IMR-90 (cell line): ENCODE measurements around the gene PRDM5. TPM values are rescaled to one million over a fixed set of nuclear protein-coding genes. Genes with fewer than 3 reads are reported as not detected.

Source experiments
- ATAC-seq: fragments of 200-7000 bp; cut with Tn5 transposase; 2 replicates; pipeline ENCODE4 v1.9.1; 2020; ENCODE audit warnings: low read depth, mild to moderate bottlenecking, moderate library complexity
- BruUV-seq: library from RNA; stranded (reverse); fragments of 400-500 nt; replicated peaks from 2 replicates; lab custom pipeline; 2021; lab: Mats Ljungman, UMichigan
- CTCF ChIA-PET: fragments of 300-600 bp; formaldehyde crosslinking; extraction: SDS; loops from one replicate; lab custom pipeline; 2021; ENCODE audit warnings: antibody characterized with exemption; lab: Yijun Ruan, JAX
- POLR2A ChIA-PET: fragments of 300-600 bp; sonication (Branson Sonifier 250); formaldehyde crosslinking; loops from one replicate; lab custom pipeline; 2022; ENCODE audit warnings: antibody characterized with exemption; ENCODE audit not compliant: unreplicated experiment; lab: Charles Lee
- DNase-seq: peaks from one replicate; pipeline ENCODE4 v3.0.0; 2013
- H2AFZ ChIP-seq: replicated peaks from 2 replicates; pipeline ENCODE3; 2013; ENCODE audit warnings: low read length, mild to moderate bottlenecking; ENCODE audit not compliant: poor library complexity
- H2AK5ac ChIP-seq: 2 replicates; pipeline ENCODE4 v1.6.1; 2013; ENCODE audit warnings: low read depth, low read length, inconsistent platforms
- H2AK9ac ChIP-seq: replicated peaks from 2 replicates; pipeline ENCODE3; 2013; ENCODE audit warnings: mild to moderate bottlenecking, low read depth, low read length, moderate library complexity; ENCODE audit not compliant: poor library complexity
- H2BK120ac ChIP-seq: 2 replicates; pipeline ENCODE4 v1.6.1; 2013; ENCODE audit warnings: low read depth, low read length, inconsistent platforms
- H2BK15ac ChIP-seq: 3 replicates; pipeline ENCODE4 v1.6.1; 2013; ENCODE audit warnings: low read depth, low read length, inconsistent platforms
- H2BK20ac ChIP-seq: 2 replicates; pipeline ENCODE4 v1.6.1; 2013; ENCODE audit warnings: low read depth, mild to moderate bottlenecking, inconsistent platforms, low read length, moderate library complexity
- H2BK5ac ChIP-seq: 2 replicates; pipeline ENCODE4 v1.6.1; 2013; ENCODE audit warnings: mild to moderate bottlenecking, low read depth, low read length, inconsistent platforms; ENCODE audit not compliant: poor library complexity, severe bottlenecking
- H3K14ac ChIP-seq: replicated peaks from 2 replicates; pipeline ENCODE4 v1.6.1; 2013; ENCODE audit warnings: low read depth, low read length, inconsistent platforms
- H3K18ac ChIP-seq: 2 replicates; pipeline ENCODE4 v1.6.1; 2013; ENCODE audit warnings: low read depth, low read length, control low read depth
- H3K23ac ChIP-seq: 2 replicates; pipeline ENCODE4 v1.6.1; 2013; ENCODE audit warnings: low read depth, low read length, inconsistent platforms
- H3K27ac ChIP-seq: 2 replicates; pipeline ENCODE4 v1.5.1; 2013; ENCODE audit warnings: mild to moderate bottlenecking, control low read depth, low read length; ENCODE audit not compliant: insufficient read depth
- H3K27me3 ChIP-seq: 2 replicates; pipeline ENCODE4 v1.6.1; 2013; ENCODE audit warnings: low read length; ENCODE audit not compliant: control insufficient read depth, insufficient read depth
- H3K36me3 ChIP-seq: 2 replicates; pipeline ENCODE4 v1.6.1; 2013; ENCODE audit warnings: low read length, mixed read lengths; ENCODE audit not compliant: control insufficient read depth, insufficient read depth
- H3K4ac ChIP-seq: 2 replicates; pipeline ENCODE4 v1.6.1; 2013; ENCODE audit warnings: low read depth, low read length, inconsistent platforms
- H3K4me1 ChIP-seq: 2 replicates; pipeline ENCODE4 v1.6.1; 2013; ENCODE audit warnings: low read length, mixed read lengths; ENCODE audit not compliant: control insufficient read depth, insufficient read depth
- H3K4me2 ChIP-seq: 2 replicates; pipeline ENCODE4 v1.6.1; 2013; ENCODE audit warnings: low read depth, mild to moderate bottlenecking, control low read depth, low read length, moderate library complexity
- H3K4me3 ChIP-seq: 2 replicates; pipeline ENCODE4 v1.5.1; 2013; ENCODE audit warnings: low read depth, mild to moderate bottlenecking, control low read depth, low read length, moderate library complexity; ENCODE audit not compliant: insufficient read depth
- H3K56ac ChIP-seq: 2 replicates; pipeline ENCODE4 v1.6.1; 2013; ENCODE audit warnings: low read length, inconsistent platforms; ENCODE audit not compliant: insufficient read depth; ENCODE audit errors: extremely low read depth
- H3K79me1 ChIP-seq, 2 experiments: 2 replicates each; pipeline ENCODE4 v1.6.1; 2013; ENCODE audit warnings: low read length in 2 of 2, inconsistent platforms in 1 of 2, low read depth in 1 of 2
- H3K9ac ChIP-seq: 2 replicates; pipeline ENCODE4 v1.6.1; 2013; ENCODE audit warnings: low read depth, low read length, control low read depth
- H3K9me1 ChIP-seq: 2 replicates; pipeline ENCODE4 v1.6.1; 2013; ENCODE audit warnings: low read length, inconsistent platforms; ENCODE audit not compliant: insufficient read depth
- H3K9me3 ChIP-seq: 2 replicates; pipeline ENCODE4 v1.6.1; 2013; ENCODE audit warnings: low read length; ENCODE audit not compliant: control insufficient read depth, insufficient read depth
- H4K20me1 ChIP-seq: 2 replicates; pipeline ENCODE4 v1.6.1; 2013; ENCODE audit warnings: low read length, inconsistent platforms; ENCODE audit not compliant: insufficient read depth
- H4K5ac ChIP-seq: 2 replicates; pipeline ENCODE4 v1.6.1; 2013; ENCODE audit warnings: mild to moderate bottlenecking, low read depth, low read length, control low read depth
- H4K8ac ChIP-seq, 2 experiments: 2 replicates each; pipeline ENCODE4 v1.6.1; 2013; ENCODE audit warnings: low read depth in 2 of 2, low read length in 2 of 2, control low read depth in 1 of 2, inconsistent platforms in 1 of 2
- H4K91ac ChIP-seq: 2 replicates; pipeline ENCODE4 v1.6.1; 2013; ENCODE audit warnings: low read depth, low read length, inconsistent platforms; ENCODE audit not compliant: insufficient read depth
- BHLHE40 ChIP-seq: fragments of 150-350 bp; IDR thresholded peaks from 2 replicates; pipeline ENCODE4 v1.6.1; 2016; ENCODE audit warnings: mild to moderate bottlenecking, low read depth, low read length
- CEBPB ChIP-seq: IDR thresholded peaks from 2 replicates; pipeline ENCODE4 v1.6.1; 2012; ENCODE audit warnings: low read depth, low read length, improper control_type of control experiment
- MAZ ChIP-seq: IDR thresholded peaks from 2 replicates; pipeline ENCODE4 v1.6.1; 2012; ENCODE audit warnings: low read depth, mild to moderate bottlenecking, low read length, improper control_type of control experiment, moderate library complexity, borderline replicate concordance
- NFE2L2 ChIP-seq: fragments of 150-350 bp; IDR thresholded peaks from 2 replicates; pipeline ENCODE4 v1.6.1; 2016; ENCODE audit warnings: low read depth, mild to moderate bottlenecking, low read length
- RAD21 ChIP-seq: IDR thresholded peaks from 2 replicates; pipeline ENCODE4 v1.6.1; 2012; ENCODE audit warnings: low read length, improper control_type of control experiment
- RFX5 ChIP-seq: IDR thresholded peaks from 2 replicates; pipeline ENCODE4 v1.8.0; 2012; ENCODE audit warnings: low read depth, mild to moderate bottlenecking, low read length, moderate library complexity
- SMC3 ChIP-seq: fragments of 150-350 bp; IDR thresholded peaks from 2 replicates; pipeline ENCODE4 v1.6.1; 2016; ENCODE audit warnings: low read depth, mild to moderate bottlenecking, antibody characterized with exemption, low read length, moderate library complexity
- WGBS, 2 experiments: methylation state at CpG; one replicate each; pipeline versions ENCODE4 v1.1.5 to v1.1.7; 2013; ENCODE audit warnings: missing lambda C conversion rate in 2 of 2; ENCODE audit not compliant: insufficient read length in 1 of 2; ENCODE audit errors: extremely low coverage in 2 of 2; 5-methylcytosine and 5-hydroxymethylcytosine counted together
- dilution Hi-C: fragments of 300-500 bp; cut with HindIII; formaldehyde crosslinking; loops from one replicate; pipeline ENCODE4 v1.14.3; 2018; ENCODE audit warnings: low sequenced_read_pairs; ENCODE audit not compliant: unreplicated experiment
- in situ Hi-C: fragments of 300-500 bp; cut with MboI; formaldehyde crosslinking; loops from 3 replicates; pipeline ENCODE4 v1.14.3; 2019; ENCODE audit warnings: low sequenced_read_pairs, inconsistent platforms, mixed read lengths
- intact Hi-C: fragments of 100-400 bp; cut with micrococcal nuclease; formaldehyde crosslinking; loops from 2 replicates; pipeline ENCODE4 v1.10.0; 2022
- polyA plus RNA-seq, 3 experiments: library from polyadenylated mRNA; depleted of rRNA; stranded (reverse); fragments of >200 nt; gene quantifications; 2 replicates each; pipeline ENCODE4 v1.2.3, GENCODE V29; 2012; ENCODE audit warnings: low replicate concordance in 1 of 3
- total RNA-seq: library from RNA; depleted of rRNA; stranded (reverse); fragments of >200 nt; gene quantifications from 2 replicates; pipeline ENCODE4 v1.2.3, GENCODE V29; 2012

PRDM5 gene
- total and polyA plus RNA-seq, 2 of the 4 experiments (the other 2 are of a cell fraction) = 4.1 to 10.8 TPM

DNA sequence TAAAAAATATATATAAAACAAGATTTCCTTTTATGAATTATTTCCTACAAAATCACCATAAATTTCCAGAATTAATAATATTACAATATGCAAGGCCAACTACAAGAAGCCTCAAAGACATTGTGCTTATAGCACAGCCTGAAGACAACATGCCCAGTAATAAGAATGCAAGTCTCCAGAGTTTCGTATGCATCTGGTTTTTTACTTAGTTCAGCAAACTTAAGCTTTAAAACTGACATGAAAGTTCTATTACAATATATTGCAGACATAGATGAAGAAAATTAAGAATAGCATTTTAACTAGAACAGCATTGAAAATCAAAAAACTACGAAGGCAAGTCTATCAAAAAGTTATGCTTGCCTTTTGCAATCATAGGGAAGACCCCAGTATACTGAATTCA lies 107.6 kb downstream of the PRDM5 start:
- intact Hi-C loops = no loop called here
- H3K4me2 ChIP-seq = no peak overlapping the region
- no peak overlapping the region for H2BK20ac ChIP-seq
- H3K23ac ChIP-seq = no peak overlapping the region
- no TSS peak for BruUV-seq
- no peaks in the 10 kb centered on the region for H3K9me3 ChIP-seq
- H2BK5ac ChIP-seq = no peak overlapping the region
- H2BK120ac ChIP-seq = no peak overlapping the region
- in situ Hi-C loops = no loop called here
- H4K20me1 ChIP-seq = no peaks in the 10 kb centered on the region
- no peak overlapping the region for H4K5ac ChIP-seq
- H3K4me1 ChIP-seq = 0 out of 2 replicates have a peak, but pooled peaks cover 2% of the 10 kb centered on the region
- no peak for TF ChIP-seq CEBPB
- TF ChIP-seq NFE2L2 = no peak
- no peak for TF ChIP-seq RAD21
- no peak for TF ChIP-seq BHLHE40
- TF ChIP-seq MAZ = no peak
- TF ChIP-seq RFX5 = no peak
- TF ChIP-seq SMC3 = no peak
- no peak overlapping the region for H2AK9ac ChIP-seq
- no peak overlapping the region for H3K27ac ChIP-seq
- H3K56ac ChIP-seq = no peak overlapping the region
- dilution Hi-C loops = no loop called here
- H3K4me3 ChIP-seq = no peak overlapping the region
- H3K79me1 ChIP-seq = no peaks in the 10 kb centered on the region
- no peak overlapping the region for H2BK15ac ChIP-seq
- CTCF ChIA-PET = no interaction called here
- no peaks in the 10 kb centered on the region for H3K27me3 ChIP-seq
- H3K9ac ChIP-seq = no peak overlapping the region
- no peak overlapping the region for H4K91ac ChIP-seq
- WGBS, 2 experiments = no CpG with 5 or more reads among the region's 2 CpGs
- no peak overlapping the region for H3K4ac ChIP-seq
- no peak overlapping the region for H4K8ac ChIP-seq
- H3K18ac ChIP-seq = no peak overlapping the region
- no peak overlapping the region for H2AFZ ChIP-seq
- no peaks in the 10 kb centered on the region for H3K9me1 ChIP-seq
- POLR2A ChIA-PET = no interaction called here
- H2AK5ac ChIP-seq = no peak overlapping the region
- no peak for DNase-seq
- no peak overlapping the region for H3K14ac ChIP-seq
- H3K36me3 ChIP-seq = no peaks in the 10 kb centered on the region; the same call in 1 of the 2 replicates
- ATAC-seq = no peak
